Hematopoietic multipotent progenitor cell (in vitro differentiated cells): Measurements from ENCODE around the gene MYO16. TPM values are rescaled to one million over a fixed set of nuclear protein-coding genes. Genes with fewer than 3 reads are reported as not detected.
"Not testable (repeated sequence)": the region's sequence is repeated elsewhere in the genome, so short reads cannot be mapped to it uniquely, and the experiment has no call there.

Experiments used
- DNase-seq, 3 donors: peaks; one replicate each; pipeline ENCODE4 v3.0.0-alpha.2; 2011 to 2015; ENCODE audit warnings: low read depth in 2 of 3, low spot score in 2 of 3
- total RNA-seq: library from RNA; depleted of rRNA; stranded (reverse); fragments of >200 nt; gene quantifications from one replicate; pipeline ENCODE4 v1.2.3, GENCODE V29; 2012

The MYO16 gene
- total RNA-seq, 1 donor: 1.6 TPM

GRCh38 chr13:109010912-109011311, 381.5 kb downstream of the MYO16 start:
- DNase-seq: no peak

- no peak for DNase-seq
These were observed 382.7 kb downstream of the MYO16 start for GRCh38 chr13:109012115-109012514.

- no peak for DNase-seq
These were observed 392.1 kb downstream of the MYO16 start for GRCh38 chr13:109021558-109021957.

- no peak for DNase-seq
These were observed 395.2 kb downstream of the MYO16 start for GRCh38 chr13:109024611-109025010.

- DNase-seq: no peak
These were observed 396.9 kb downstream of the MYO16 start for GRCh38 chr13:109026266-109026665.

GRCh38 chr13:109028624-109029023, 399.2 kb downstream of the MYO16 start:
- DNase-seq: no peak

GRCh38 chr13:109033090-109033489, 403.7 kb downstream of the MYO16 start:
- DNase-seq: no peak

- no peak for DNase-seq
These were observed 406.8 kb downstream of the MYO16 start for GRCh38 chr13:109036078-109036780.

GRCh38 chr13:109043636-109044035, 414.2 kb downstream of the MYO16 start:
- no peak for DNase-seq

- DNase-seq: no peak
These were observed 426.4 kb downstream of the MYO16 start for GRCh38 chr13:109055850-109056249.

- DNase-seq: no peak
These were observed 428.7 kb downstream of the MYO16 start for GRCh38 chr13:109058087-109058486.

GRCh38 chr13:109072505-109072904, 443.1 kb downstream of the MYO16 start:
- no peak for DNase-seq

- DNase-seq: no peak
These were observed 445.0 kb downstream of the MYO16 start for GRCh38 chr13:109074436-109074835.

- DNase-seq: no peak
These were observed 445.4 kb downstream of the MYO16 start for GRCh38 chr13:109074853-109075252.

GRCh38 chr13:109087916-109088623, 458.7 kb downstream of the MYO16 start:
- DNase-seq: no peak

GRCh38 chr13:109088624-109088917, 459.2 kb downstream of the MYO16 start:
- DNase-seq: no peak

GRCh38 chr13:109090796-109091195, 461.4 kb downstream of the MYO16 start:
- DNase-seq: no peak

- DNase-seq: no peak
These were observed 461.8 kb downstream of the MYO16 start for GRCh38 chr13:109091249-109091648.

GRCh38 chr13:109092186-109092585, 462.8 kb downstream of the MYO16 start:
- DNase-seq: not testable (repeated sequence)

- peak in 2 of 3 donors; percentile 11 to 51 for DNase-seq
These were observed 464.6 kb downstream of the MYO16 start for GRCh38 chr13:109093998-109094397.

GRCh38 chr13:109095126-109095525, 465.7 kb downstream of the MYO16 start:
- no peak for DNase-seq

- DNase-seq: no peak
These were observed 466.7 kb downstream of the MYO16 start for GRCh38 chr13:109096101-109096500.
